ENCODE measurements around the gene NANS.

NANS gene

DNA sequence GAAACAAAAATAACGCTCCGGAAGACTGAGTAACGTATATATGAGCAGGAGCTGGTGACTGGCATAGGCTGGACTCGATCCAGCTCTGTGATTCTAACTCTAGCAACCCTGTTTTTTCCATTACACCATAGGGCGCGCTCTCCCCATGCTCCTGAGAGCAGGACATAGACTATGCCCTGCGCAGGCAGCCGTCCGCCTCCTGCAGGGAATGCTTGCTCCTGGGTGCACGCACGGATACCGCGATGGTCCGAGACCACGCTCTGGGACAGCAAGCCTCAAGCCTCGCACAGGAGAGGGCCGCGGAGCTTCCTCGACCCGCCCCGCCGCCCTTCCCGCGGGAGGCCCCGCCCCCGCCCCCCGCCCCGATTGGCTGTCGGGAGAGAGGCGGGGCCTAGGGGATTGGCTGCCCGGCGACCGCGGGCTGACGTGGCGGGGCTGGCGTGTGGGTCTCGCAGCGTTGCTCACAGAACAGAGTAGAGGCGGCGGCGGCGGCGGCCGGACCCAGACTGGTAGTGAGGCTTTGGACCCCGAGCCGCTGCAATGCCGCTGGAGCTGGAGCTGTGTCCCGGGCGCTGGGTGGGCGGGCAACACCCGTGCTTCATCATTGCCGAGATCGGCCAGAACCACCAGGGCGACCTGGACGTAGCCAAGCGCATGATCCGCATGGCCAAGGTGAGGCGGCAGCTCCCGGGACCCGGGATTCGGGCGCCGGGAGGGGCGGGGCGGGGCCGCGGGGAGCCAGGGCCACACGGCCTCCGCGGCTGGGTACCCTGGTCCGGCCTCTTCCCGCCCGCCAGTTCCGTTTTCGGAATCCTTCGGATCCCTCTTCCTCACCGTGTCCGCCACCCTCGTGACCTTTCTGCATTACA lies at the start of gene NANS:
Gene NANS, plus strand, starts transcription at position 464 of the 869 bp plus-strand sequence. Its CDS starts 77 bp downstream, at position 541.
- peak within 1 kb of the TSS; percentile 89 for H3K4me3 ChIP-seq (ENCODE audit: low read depth, low read length)
- TF ChIP-seq POLR2A (IDR thresholded peaks at IDR 0.05; ENCODE audit: extremely low read depth, insufficient read length) = peak; percentile 84
- peak; percentile 86 for TF ChIP-seq MYC (IDR thresholded peaks at IDR 0.05; ENCODE audit: low read depth, low read length)
- peak; percentile 69 for TF ChIP-seq MAX (IDR thresholded peaks at IDR 0.05; ENCODE audit: low read depth, low read length)
- TF ChIP-seq, protein P1, sequence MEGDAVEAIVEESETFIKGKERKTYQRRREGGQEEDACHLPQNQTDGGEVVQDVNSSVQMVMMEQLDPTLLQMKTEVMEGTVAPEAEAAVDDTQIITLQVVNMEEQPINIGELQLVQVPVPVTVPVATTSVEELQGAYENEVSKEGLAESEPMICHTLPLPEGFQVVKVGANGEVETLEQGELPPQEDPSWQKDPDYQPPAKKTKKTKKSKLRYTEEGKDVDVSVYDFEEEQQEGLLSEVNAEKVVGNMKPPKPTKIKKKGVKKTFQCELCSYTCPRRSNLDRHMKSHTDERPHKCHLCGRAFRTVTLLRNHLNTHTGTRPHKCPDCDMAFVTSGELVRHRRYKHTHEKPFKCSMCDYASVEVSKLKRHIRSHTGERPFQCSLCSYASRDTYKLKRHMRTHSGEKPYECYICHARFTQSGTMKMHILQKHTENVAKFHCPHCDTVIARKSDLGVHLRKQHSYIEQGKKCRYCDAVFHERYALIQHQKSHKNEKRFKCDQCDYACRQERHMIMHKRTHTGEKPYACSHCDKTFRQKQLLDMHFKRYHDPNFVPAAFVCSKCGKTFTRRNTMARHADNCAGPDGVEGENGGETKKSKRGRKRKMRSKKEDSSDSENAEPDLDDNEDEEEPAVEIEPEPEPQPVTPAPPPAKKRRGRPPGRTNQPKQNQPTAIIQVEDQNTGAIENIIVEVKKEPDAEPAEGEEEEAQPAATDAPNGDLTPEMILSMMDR (IDR thresholded peaks at IDR 0.05; ENCODE audit: low read depth, low read length) = no peak
- DNase-seq (ENCODE audit: low read depth) = peak; percentile 96

- TF ChIP-seq MAX (IDR thresholded peaks at IDR 0.05; ENCODE audit: low read depth, low read length) = 0 out of 2 replicates have a peak, but pooled peaks have one; percentile 8
- no peak for TF ChIP-seq POLR2A (IDR thresholded peaks at IDR 0.05; ENCODE audit: extremely low read depth, insufficient read length)
- TF ChIP-seq, protein P1 (IDR thresholded peaks at IDR 0.05; ENCODE audit: low read depth, low read length) = no peak
- DNase-seq (ENCODE audit: low read depth) = peak; percentile 54
- no peak overlapping the region for H3K4me3 ChIP-seq (ENCODE audit: low read depth, low read length)
Measured at GRCh38 chr9:98007251-98007928, 49.1 kb upstream of the NANS start.

DNA sequence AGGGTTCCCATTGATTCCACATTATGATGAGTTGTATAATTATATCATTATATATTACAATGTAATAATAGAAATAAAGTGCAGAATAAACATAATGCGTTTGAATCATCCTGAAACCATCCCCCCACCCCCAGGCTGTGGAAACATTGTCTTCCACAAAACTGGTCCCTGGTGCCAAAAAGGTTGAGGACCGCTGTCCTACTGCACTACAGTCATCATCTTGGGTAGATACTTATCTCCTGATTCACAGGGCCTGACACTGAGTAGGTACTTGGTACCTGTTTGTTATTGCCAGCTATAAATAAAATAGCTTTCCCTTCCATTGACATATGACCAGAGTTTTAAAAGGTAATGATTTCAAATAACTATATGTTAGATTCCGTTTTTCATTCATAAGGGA lies 47.8 kb upstream of the NANS start:
- TF ChIP-seq MAX (IDR thresholded peaks at IDR 0.05; ENCODE audit: low read depth, low read length) (no peak), MYC (IDR thresholded peaks at IDR 0.05; ENCODE audit: low read depth, low read length) (no peak), POLR2A (IDR thresholded peaks at IDR 0.05; ENCODE audit: extremely low read depth, insufficient read length) (no peak)
- TF ChIP-seq, protein P1 (IDR thresholded peaks at IDR 0.05; ENCODE audit: low read depth, low read length) = no peak
- H3K4me3 ChIP-seq (ENCODE audit: low read depth, low read length) = no peak overlapping the region
- no peak for DNase-seq (ENCODE audit: low read depth)

DNA sequence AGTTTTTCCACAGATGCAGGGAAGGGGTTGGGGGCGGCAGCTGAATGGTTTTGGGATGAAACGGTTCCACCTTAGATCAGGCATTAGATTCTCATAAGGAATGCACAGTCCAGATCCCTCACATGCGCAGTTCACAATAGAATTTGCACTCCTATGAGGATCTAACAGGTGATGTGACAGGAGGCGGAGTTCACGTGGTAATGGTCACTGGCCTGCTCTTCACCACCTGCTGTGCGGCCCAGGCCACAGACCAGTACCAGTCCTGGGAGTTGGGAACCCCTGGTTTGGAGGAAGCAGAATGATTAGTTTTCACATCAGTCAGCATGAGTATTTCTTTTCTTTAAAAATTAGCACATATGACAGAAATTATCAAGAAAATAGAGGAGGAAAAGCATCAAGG lies 47.1 kb upstream of the NANS start:
- no peak for DNase-seq (ENCODE audit: low read depth)
- no peak overlapping the region for H3K4me3 ChIP-seq (ENCODE audit: low read depth, low read length)
- no peak for TF ChIP-seq POLR2A (IDR thresholded peaks at IDR 0.05; ENCODE audit: extremely low read depth, insufficient read length)
- no peak for TF ChIP-seq MAX (IDR thresholded peaks at IDR 0.05; ENCODE audit: low read depth, low read length)
- no peak for TF ChIP-seq MYC (IDR thresholded peaks at IDR 0.05; ENCODE audit: low read depth, low read length)
- TF ChIP-seq, protein P1 (IDR thresholded peaks at IDR 0.05; ENCODE audit: low read depth, low read length) = no peak

DNA sequence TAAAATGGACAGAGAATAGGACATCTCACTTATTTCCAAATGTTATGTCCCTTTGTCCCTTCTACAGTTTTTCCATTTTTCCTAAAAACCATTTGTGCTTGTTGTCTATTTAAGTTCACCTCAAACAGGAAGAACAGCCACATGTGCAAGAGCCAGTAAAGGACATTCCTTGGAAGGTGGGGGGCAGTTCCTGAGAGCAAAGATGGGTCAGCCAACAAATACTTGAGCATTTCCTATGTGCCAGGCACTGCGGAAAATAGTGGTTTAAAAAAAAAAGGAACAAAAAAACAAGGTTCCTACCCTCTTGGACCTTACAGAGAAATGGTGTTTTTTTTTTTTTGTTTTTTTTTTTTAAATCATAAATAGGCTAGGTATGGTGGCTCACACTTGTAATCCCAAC lies 46.6 kb upstream of the NANS start:
- no peak overlapping the region for H3K4me3 ChIP-seq (ENCODE audit: low read depth, low read length)
- DNase-seq (ENCODE audit: low read depth) = no peak
- TF ChIP-seq MAX (IDR thresholded peaks at IDR 0.05; ENCODE audit: low read depth, low read length) (no peak), MYC (IDR thresholded peaks at IDR 0.05; ENCODE audit: low read depth, low read length) (no peak), POLR2A (IDR thresholded peaks at IDR 0.05; ENCODE audit: extremely low read depth, insufficient read length) (no peak)
- TF ChIP-seq, protein P1 (IDR thresholded peaks at IDR 0.05; ENCODE audit: low read depth, low read length) = no peak

All from NB4 (cell line).